Measurements from ENCODE around the gene CCDC148.

Gene CCDC148

DNA sequence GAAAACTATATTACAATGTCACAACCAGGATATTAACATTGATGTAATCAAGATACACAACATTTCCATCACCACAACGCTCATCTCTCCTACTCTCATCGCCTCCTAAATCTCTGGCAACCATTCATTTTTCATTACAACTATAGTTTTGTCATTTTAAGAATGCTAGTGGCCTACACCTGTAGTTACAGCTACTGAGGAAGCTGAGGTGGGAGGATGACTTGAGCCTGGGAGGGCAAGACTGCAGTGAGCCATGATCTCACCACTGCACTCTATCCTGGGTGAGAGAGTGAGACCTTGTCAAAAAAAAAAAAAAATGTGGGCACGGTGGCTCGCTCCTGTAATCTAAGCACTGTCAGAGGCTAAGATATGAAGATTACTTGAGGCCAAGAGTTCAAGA lies 10.7 kb upstream of the CCDC148 start:
- no peak overlapping the region for H3K9ac ChIP-seq (ENCODE audit: low read depth in 1 of 2, low read length in 2 of 2)
- no peaks in the 10 kb centered on the region for H3K9me3 ChIP-seq (ENCODE audit: control insufficient read depth in 2 of 2, low read length in 2 of 2)
- H3K36me3 ChIP-seq (ENCODE audit: control insufficient read depth in 2 of 2, insufficient read depth in 2 of 2, low read length in 2 of 2): no peaks in the 10 kb centered on the region
- no peak overlapping the region for H3K27ac ChIP-seq (ENCODE audit: low read depth in 2 of 2, low read length in 2 of 2)
- H3K4me1 ChIP-seq (ENCODE audit: control insufficient read depth in 2 of 2, insufficient read depth in 2 of 2, low read length in 2 of 2): no peaks in the 10 kb centered on the region
- H3K27me3 ChIP-seq (ENCODE audit: control insufficient read depth in 2 of 2, insufficient read depth in 2 of 2, low read length in 2 of 2): no peaks in the 10 kb centered on the region
- no peak overlapping the region for H3K4me3 ChIP-seq (ENCODE audit: low read length in 2 of 2)

DNA sequence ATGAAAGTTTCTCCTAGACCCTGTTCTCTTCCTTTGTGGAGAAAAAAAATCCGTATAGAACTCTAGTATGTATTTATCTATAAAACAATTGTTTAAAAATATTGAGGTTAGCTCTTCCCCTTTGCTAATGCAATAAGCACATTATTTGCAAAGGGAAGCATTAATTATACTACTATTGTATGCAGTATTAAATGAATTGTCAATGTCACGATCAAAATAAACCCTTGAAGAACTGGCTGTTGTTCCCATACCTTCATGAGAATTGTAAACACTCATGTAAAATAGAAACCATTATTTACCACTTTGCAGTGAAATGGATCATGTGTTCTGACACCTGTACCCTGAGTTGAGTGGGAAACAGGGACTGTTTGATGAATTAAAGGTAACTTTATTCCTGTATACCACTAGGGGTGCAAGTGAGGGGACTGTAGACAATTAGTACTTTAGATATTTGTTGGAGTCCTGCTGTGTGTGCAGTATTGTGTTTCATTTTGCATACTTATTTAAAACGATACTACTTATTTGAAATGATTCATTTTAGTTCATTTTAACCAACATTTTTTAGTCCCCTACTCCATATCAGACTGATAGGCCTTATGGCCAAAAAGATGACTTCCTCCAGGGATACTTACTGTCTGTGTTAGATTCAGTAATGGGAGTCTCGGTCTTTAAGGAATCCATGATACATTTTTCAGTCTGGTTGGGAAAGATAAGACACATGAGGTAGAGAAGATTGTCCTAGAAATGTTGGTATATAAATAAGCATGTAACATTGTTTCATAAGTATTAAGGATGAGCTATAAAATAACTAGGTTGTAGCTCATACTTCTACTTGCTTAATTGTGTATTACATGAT lies 8.1 kb upstream of the CCDC148 start:
- H3K4me1 ChIP-seq (ENCODE audit: control insufficient read depth in 2 of 2, insufficient read depth in 2 of 2, low read length in 2 of 2): no peaks in the 10 kb centered on the region
- no peak overlapping the region for H3K27ac ChIP-seq (ENCODE audit: low read depth in 2 of 2, low read length in 2 of 2)
- H3K36me3 ChIP-seq (ENCODE audit: control insufficient read depth in 2 of 2, insufficient read depth in 2 of 2, low read length in 2 of 2): no peaks in the 10 kb centered on the region
- H3K9me3 ChIP-seq (ENCODE audit: control insufficient read depth in 2 of 2, low read length in 2 of 2): no peaks in the 10 kb centered on the region
- H3K4me3 ChIP-seq (ENCODE audit: low read length in 2 of 2): no peak overlapping the region
- no peak overlapping the region for H3K9ac ChIP-seq (ENCODE audit: low read depth in 1 of 2, low read length in 2 of 2)
- H3K27me3 ChIP-seq (ENCODE audit: control insufficient read depth in 2 of 2, insufficient read depth in 2 of 2, low read length in 2 of 2): no peaks in the 10 kb centered on the region

DNA sequence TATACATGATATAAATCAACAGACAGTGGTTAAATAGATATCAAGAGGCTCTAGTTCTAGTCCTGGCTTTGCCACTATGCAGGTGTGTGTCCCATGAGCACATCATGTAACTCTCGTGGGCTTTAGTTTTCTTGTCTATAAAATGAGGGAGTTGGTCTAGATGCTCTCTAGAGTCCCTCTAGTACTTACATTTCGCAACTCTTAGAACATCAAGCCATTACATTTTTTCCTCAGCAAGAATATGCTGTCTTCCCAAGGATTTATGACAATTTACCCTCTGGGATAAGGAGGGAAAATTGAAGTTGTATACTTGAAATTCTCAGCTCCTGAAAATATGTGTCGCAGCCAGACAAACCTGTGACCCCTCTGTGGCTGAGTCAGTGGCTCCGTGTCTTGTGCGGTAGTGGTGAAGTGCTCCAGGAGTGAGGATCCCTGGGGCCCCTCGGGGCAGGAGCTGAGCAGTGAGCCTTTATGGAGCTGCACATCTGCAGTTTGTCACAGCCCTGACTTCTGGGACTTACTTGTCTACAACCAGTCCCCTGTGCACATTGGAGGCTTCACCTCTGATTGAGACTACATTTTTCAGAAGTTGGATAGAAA lies 7.0 kb upstream of the CCDC148 start:
- Histone ChIP-seq H3K27ac (ENCODE audit: low read depth in 2 of 2, low read length in 2 of 2) (no peak overlapping the region), H3K4me1 (ENCODE audit: control insufficient read depth in 2 of 2, insufficient read depth in 2 of 2, low read length in 2 of 2) (peaks cover 0 to 1% of the 10 kb centered on the region in 2 donors), H3K4me3 (ENCODE audit: low read length in 2 of 2) (no peak overlapping the region), H3K36me3 (ENCODE audit: control insufficient read depth in 2 of 2, insufficient read depth in 2 of 2, low read length in 2 of 2) (no peaks in the 10 kb centered on the region), H3K27me3 (ENCODE audit: control insufficient read depth in 2 of 2, insufficient read depth in 2 of 2, low read length in 2 of 2) (no peaks in the 10 kb centered on the region), H3K9ac (ENCODE audit: low read depth in 1 of 2, low read length in 2 of 2) (no peak overlapping the region), H3K9me3 (ENCODE audit: control insufficient read depth in 2 of 2, low read length in 2 of 2) (no peaks in the 10 kb centered on the region)

DNA sequence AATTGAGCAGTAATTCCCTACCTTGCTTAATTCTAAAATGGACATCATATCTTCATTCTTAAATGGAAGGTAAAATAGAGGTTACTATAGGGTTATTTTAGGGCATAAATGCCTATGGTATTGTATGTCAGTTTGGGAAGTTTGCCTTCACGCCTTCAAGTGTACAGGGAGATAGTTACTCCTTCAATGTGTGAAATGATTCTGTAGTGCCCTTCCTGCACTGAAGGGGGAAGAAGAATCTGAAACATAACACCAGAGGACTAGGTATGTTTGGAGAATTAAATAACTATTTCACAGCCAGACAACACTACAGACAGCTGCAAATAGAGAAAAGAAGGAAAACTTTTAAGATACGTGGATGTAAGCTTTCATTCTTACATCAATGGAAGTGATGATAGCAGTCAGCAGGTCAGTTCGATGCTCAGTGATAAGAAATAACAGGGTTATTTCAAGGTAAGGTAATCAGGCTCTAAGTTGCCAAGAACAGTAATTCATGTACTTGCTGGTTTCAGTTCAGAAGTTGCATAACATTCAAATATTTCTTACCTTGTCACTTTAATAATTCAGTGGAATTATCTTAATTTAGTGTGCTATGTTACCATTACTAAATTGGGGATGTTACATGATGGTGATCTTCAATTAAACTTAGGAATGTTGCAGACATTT lies 4.2 kb upstream of the CCDC148 start:
- H3K4me1 ChIP-seq (ENCODE audit: control insufficient read depth in 2 of 2, insufficient read depth in 2 of 2, low read length in 2 of 2): peaks cover 9 to 12% of the 10 kb centered on the region in 2 donors
- H3K27me3 ChIP-seq (ENCODE audit: control insufficient read depth in 2 of 2, insufficient read depth in 2 of 2, low read length in 2 of 2): no peaks in the 10 kb centered on the region
- H3K9ac ChIP-seq (ENCODE audit: low read depth in 1 of 2, low read length in 2 of 2): no peak overlapping the region
- no peaks in the 10 kb centered on the region for H3K36me3 ChIP-seq (ENCODE audit: control insufficient read depth in 2 of 2, insufficient read depth in 2 of 2, low read length in 2 of 2)
- H3K4me3 ChIP-seq (ENCODE audit: low read length in 2 of 2): no peak overlapping the region
- H3K27ac ChIP-seq (ENCODE audit: low read depth in 2 of 2, low read length in 2 of 2): no peak overlapping the region
- H3K9me3 ChIP-seq (ENCODE audit: control insufficient read depth in 2 of 2, low read length in 2 of 2): no peaks in the 10 kb centered on the region

DNA sequence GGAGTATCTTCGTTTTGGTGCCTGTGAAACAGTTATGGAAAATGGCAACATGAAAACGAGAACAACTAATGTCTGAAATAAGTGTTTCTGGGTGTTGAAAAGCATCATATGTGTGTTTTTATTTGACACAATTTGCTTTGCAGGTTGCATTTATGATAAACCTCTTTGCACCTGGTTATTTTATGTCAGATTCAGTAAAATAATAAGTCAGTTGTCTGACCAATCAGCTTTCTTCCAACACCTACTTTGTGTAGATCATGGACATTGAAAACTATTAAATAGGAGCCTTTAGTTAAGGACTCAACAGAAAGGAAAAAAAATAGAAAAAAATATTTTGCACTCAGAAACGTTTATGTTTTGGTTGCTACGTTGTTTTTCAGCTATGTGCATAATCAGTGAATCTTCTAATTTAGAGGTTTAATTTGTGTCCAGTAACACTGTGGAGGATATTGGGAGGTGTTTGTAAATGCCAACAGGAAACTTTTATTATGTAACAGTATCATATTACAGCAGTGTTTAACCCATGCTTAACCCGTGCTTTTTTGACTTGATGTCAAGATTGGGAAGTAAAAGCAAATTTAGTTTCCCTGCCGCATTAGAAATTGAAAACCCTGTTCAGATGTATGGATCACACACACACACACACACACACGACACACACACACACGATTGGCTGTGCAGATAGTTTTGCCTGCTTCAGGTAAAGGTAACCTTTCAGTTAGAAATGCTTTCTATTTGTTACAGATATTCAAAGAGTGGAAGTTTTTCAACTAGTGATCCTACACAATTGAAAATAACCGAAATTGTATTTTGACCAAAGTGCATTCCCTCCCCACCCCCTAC lies 2.8 kb upstream of the CCDC148 start:
- Histone ChIP-seq H3K4me1 (ENCODE audit: control insufficient read depth in 2 of 2, insufficient read depth in 2 of 2, low read length in 2 of 2) (peaks cover 9 to 12% of the 10 kb centered on the region in 2 donors), H3K4me3 (ENCODE audit: low read length in 2 of 2) (peak overlapping the region in 1 of 2 donors; percentile 41), H3K9me3 (ENCODE audit: control insufficient read depth in 2 of 2, low read length in 2 of 2) (no peaks in the 10 kb centered on the region), H3K36me3 (ENCODE audit: control insufficient read depth in 2 of 2, insufficient read depth in 2 of 2, low read length in 2 of 2) (no peaks in the 10 kb centered on the region), H3K9ac (ENCODE audit: low read depth in 1 of 2, low read length in 2 of 2) (no peak overlapping the region), H3K27me3 (ENCODE audit: control insufficient read depth in 2 of 2, insufficient read depth in 2 of 2, low read length in 2 of 2) (no peaks in the 10 kb centered on the region), H3K27ac (ENCODE audit: low read depth in 2 of 2, low read length in 2 of 2) (peak overlapping the region in 1 of 2 donors; percentile 3)

DNA sequence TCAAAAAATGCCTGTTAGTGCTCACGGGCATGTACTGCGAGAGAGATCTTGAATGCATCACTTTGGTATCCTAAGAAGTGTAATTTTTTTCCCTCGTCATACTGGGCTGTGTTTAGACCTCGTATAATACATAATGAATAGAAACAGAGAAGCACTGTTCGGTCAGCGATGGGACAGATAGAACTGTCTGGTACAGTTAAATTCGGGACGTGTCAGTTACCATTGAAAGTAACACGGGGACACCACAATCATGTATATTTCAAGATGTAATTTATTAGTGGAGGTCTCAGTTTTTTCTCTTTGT lies 2.0 kb upstream of the CCDC148 start:
- H3K4me1 ChIP-seq (ENCODE audit: control insufficient read depth in 2 of 2, insufficient read depth in 2 of 2, low read length in 2 of 2): peaks cover 9 to 12% of the 10 kb centered on the region in 2 donors
- H3K27me3 ChIP-seq (ENCODE audit: control insufficient read depth in 2 of 2, insufficient read depth in 2 of 2, low read length in 2 of 2): no peaks in the 10 kb centered on the region
- no peak overlapping the region for H3K27ac ChIP-seq (ENCODE audit: low read depth in 2 of 2, low read length in 2 of 2)
- no peaks in the 10 kb centered on the region for H3K9me3 ChIP-seq (ENCODE audit: control insufficient read depth in 2 of 2, low read length in 2 of 2)
- H3K9ac ChIP-seq (ENCODE audit: low read depth in 1 of 2, low read length in 2 of 2): peak overlapping the region in 1 of 2 donors; percentile 86
- peak overlapping the region; percentile 82 to 93 for H3K4me3 ChIP-seq (ENCODE audit: low read length in 2 of 2)
- no peaks in the 10 kb centered on the region for H3K36me3 ChIP-seq (ENCODE audit: control insufficient read depth in 2 of 2, insufficient read depth in 2 of 2, low read length in 2 of 2)

DNA sequence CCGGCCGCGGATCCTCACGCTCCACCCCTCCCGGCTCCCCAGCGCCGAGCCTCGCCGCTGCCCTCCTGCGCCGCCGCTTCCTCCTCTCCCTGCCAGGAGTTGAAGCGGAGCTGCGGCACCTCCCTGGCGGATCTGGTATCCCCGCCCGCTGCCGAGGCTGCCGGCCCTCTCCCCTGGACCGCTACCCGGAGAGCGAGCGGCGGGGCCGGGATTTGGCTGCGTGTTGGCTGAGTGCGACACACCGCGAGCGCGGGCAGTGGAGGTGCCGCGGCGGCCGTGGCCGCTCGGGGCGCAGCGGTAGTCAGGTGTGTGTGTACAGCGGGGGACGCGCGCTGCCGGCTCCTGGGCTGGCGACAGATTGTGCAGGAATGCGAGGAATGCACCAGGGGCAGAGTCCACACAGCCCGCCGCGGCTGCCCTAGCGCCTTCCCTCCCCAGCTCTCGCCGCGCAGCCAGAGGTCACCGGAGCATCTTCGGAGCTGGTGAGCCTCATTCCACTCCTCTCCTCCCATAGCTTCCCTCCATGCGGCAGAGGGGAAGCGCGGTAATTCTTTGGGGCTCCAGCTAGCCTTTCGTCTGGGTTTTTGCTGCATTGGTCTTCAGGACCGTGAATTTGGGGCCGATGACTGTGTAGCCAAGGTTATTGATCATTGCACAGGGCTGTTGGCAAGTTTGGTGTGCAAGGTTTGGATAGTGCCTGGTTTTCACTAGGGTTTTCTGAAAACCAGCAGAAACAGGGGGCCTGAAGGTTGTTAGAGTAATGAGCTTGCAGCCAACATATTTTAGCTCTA lies 1.5 kb upstream of the CCDC148 start:
- H3K36me3 ChIP-seq (ENCODE audit: control insufficient read depth in 2 of 2, insufficient read depth in 2 of 2, low read length in 2 of 2): no peaks in the 10 kb centered on the region
- peak overlapping the region; percentile 60 to 86 for H3K9ac ChIP-seq (ENCODE audit: low read depth in 1 of 2, low read length in 2 of 2)
- peaks cover 9 to 12% of the 10 kb centered on the region in 2 donors for H3K4me1 ChIP-seq (ENCODE audit: control insufficient read depth in 2 of 2, insufficient read depth in 2 of 2, low read length in 2 of 2)
- H3K27ac ChIP-seq (ENCODE audit: low read depth in 2 of 2, low read length in 2 of 2): peak overlapping the region; percentile 88 to 93
- H3K9me3 ChIP-seq (ENCODE audit: control insufficient read depth in 2 of 2, low read length in 2 of 2): no peaks in the 10 kb centered on the region
- no peaks in the 10 kb centered on the region for H3K27me3 ChIP-seq (ENCODE audit: control insufficient read depth in 2 of 2, insufficient read depth in 2 of 2, low read length in 2 of 2)
- peak overlapping the region; percentile 82 to 93 for H3K4me3 ChIP-seq (ENCODE audit: low read length in 2 of 2)

DNA sequence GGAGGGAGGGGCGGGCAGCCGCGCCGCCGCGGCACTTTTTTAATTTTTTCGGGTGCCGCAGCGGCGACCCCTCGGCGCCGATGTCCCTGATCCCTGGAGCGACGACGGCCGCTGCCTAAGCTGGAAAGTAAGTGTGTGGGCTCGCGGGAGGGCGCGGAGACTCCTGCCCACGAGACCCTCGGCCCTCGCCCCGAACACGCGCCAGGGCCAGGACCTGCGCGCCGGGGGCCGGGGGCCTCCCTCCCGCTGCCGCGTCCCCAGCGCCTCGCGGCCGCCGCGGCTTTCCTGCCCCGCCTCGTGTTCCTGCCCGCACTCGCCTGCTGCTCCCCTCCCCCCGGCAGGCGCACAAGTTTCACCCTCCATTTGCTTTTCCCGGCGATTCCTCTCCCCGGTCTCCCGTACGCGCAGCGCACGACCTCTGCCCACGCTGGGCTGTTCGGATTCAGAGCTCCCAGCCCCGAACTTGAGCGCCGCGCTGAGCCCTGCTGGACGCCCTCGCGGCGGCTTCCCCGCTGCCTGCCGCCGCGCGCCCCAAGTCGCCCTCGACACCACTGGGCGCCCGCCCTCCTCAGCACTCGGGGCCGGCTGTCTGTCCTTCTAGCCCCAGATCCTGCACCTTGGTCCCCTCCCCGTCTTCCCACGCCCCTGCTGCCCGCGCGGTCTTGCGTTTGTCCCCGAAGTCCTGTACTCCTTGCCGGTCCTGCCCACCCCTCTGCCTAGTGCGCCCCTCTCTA lies 706 bp upstream of the CCDC148 start:
- Histone ChIP-seq H3K27ac (ENCODE audit: low read depth in 2 of 2, low read length in 2 of 2) (peak overlapping the region; percentile 88 to 93), H3K9me3 (ENCODE audit: control insufficient read depth in 2 of 2, low read length in 2 of 2) (no peaks in the 10 kb centered on the region), H3K36me3 (ENCODE audit: control insufficient read depth in 2 of 2, insufficient read depth in 2 of 2, low read length in 2 of 2) (no peaks in the 10 kb centered on the region), H3K9ac (ENCODE audit: low read depth in 1 of 2, low read length in 2 of 2) (peak overlapping the region; percentile 60 to 86), H3K4me1 (ENCODE audit: control insufficient read depth in 2 of 2, insufficient read depth in 2 of 2, low read length in 2 of 2) (peaks cover 9 to 12% of the 10 kb centered on the region in 2 donors), H3K4me3 (ENCODE audit: low read length in 2 of 2) (peak overlapping the region; percentile 82 to 93), H3K27me3 (ENCODE audit: control insufficient read depth in 2 of 2, insufficient read depth in 2 of 2, low read length in 2 of 2) (no peaks in the 10 kb centered on the region)

DNA sequence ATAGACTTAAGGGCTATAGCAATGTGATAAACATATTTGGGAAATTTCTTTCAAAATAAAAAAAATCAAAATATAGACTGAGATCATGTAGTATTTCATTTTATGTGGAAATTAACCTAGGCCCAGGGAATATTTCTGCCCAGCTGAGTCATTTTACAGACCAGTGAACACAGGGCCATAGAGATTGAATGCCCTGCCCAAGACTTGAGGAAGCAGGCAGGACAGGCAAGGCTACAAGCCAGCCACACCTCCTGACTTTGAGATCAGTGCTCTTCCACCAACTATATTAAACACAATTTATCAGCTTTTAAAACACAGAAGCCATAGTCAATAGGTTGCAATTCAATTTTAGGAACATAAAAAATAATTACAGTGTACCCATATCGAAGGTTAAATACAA lies 12.9 kb downstream of the CCDC148 start:
- Histone ChIP-seq H3K27me3 (ENCODE audit: control insufficient read depth in 2 of 2, insufficient read depth in 2 of 2, low read length in 2 of 2) (no peaks in the 10 kb centered on the region), H3K9me3 (ENCODE audit: control insufficient read depth in 2 of 2, low read length in 2 of 2) (peaks cover 0 to 3% of the 10 kb centered on the region in 2 donors), H3K4me3 (ENCODE audit: low read length in 2 of 2) (no peak overlapping the region), H3K4me1 (ENCODE audit: control insufficient read depth in 2 of 2, insufficient read depth in 2 of 2, low read length in 2 of 2) (no peaks in the 10 kb centered on the region), H3K9ac (ENCODE audit: low read depth in 1 of 2, low read length in 2 of 2) (no peak overlapping the region), H3K36me3 (ENCODE audit: control insufficient read depth in 2 of 2, insufficient read depth in 2 of 2, low read length in 2 of 2) (no peaks in the 10 kb centered on the region), H3K27ac (ENCODE audit: low read depth in 2 of 2, low read length in 2 of 2) (no peak overlapping the region)
